A673 (cell line): ENCODE data around the gene GLRA3. TPM values are rescaled to one million over a fixed set of nuclear protein-coding genes. Genes with fewer than 3 reads are reported as not detected.

Source experiments
- BruUV-seq: library from RNA; stranded (reverse); fragments of 400-500 nt; replicated peaks from 2 replicates; lab custom pipeline; 2021; lab: Mats Ljungman, UMichigan
- CTCF ChIA-PET: fragments of 300-600 bp; sonication (Branson Sonifier 250); formaldehyde crosslinking; loops from one replicate; lab custom pipeline; 2022; ENCODE audit warnings: antibody characterized with exemption; lab: Charles Lee
- POLR2A ChIA-PET: fragments of 300-600 bp; sonication (Branson Sonifier 250); formaldehyde crosslinking; loops from one replicate; lab custom pipeline; 2022; ENCODE audit warnings: antibody characterized with exemption; ENCODE audit not compliant: low non-redundant PET; lab: Charles Lee
- DNase-seq: peaks from one replicate; pipeline ENCODE4 v3.0.0-alpha.2; 2015; ENCODE audit warnings: low spot score
- H3K27ac ChIP-seq: fragments of 200-600 bp; sonication (generic); 2 replicates; pipeline ENCODE4 v1.5.1; 2016; ENCODE audit warnings: mixed run types, low read depth, mild to moderate bottlenecking, mixed read lengths, antibody characterized with exemption, low read length; ENCODE audit not compliant: poor library complexity, severe bottlenecking
- H3K27me3 ChIP-seq: fragments of 200-600 bp; sonication (generic); replicated peaks from 2 replicates; pipeline ENCODE4 v1.6.1; 2017; ENCODE audit warnings: mixed run types, low read depth, mild to moderate bottlenecking, mixed read lengths, antibody characterized with exemption, low read length; ENCODE audit not compliant: insufficient read depth, poor library complexity
- H3K36me3 ChIP-seq: fragments of 200-600 bp; sonication (generic); 2 replicates; pipeline ENCODE4 v1.6.1; 2016; ENCODE audit warnings: mixed run types, mild to moderate bottlenecking, mixed read lengths, antibody characterized with exemption, low read length; ENCODE audit not compliant: insufficient read depth, poor library complexity, severe bottlenecking
- H3K4me1 ChIP-seq: fragments of 200-600 bp; sonication (generic); 2 replicates; pipeline ENCODE4 v1.6.1; 2017; ENCODE audit warnings: mixed run types, mild to moderate bottlenecking, mixed read lengths, antibody characterized with exemption, low read length; ENCODE audit not compliant: insufficient read depth, poor library complexity, severe bottlenecking
- H3K4me3 ChIP-seq: fragments of 200-600 bp; sonication (generic); 2 replicates; pipeline ENCODE4 v1.5.1; 2016; ENCODE audit warnings: low read depth, mixed run types, mild to moderate bottlenecking, mixed read lengths, low read length; ENCODE audit not compliant: poor library complexity, severe bottlenecking
- H3K9me3 ChIP-seq: fragments of 200-600 bp; sonication (generic); 2 replicates; pipeline ENCODE4 v1.6.1; 2016; ENCODE audit warnings: mixed run types, low read depth, mild to moderate bottlenecking, mixed read lengths, antibody characterized with exemption, low read length; ENCODE audit not compliant: poor library complexity, severe bottlenecking
- CTCF ChIP-seq: fragments of 300-800, 200-600 bp; sonication (generic); conservative IDR thresholded peaks from 2 replicates; pipeline ENCODE4 v1.5.1; 2017; ENCODE audit warnings: low read depth, mild to moderate bottlenecking, antibody characterized with exemption, low read length, moderate library complexity, mixed read lengths
- EZH2 ChIP-seq: fragments of 200-600 bp; sonication (generic); IDR thresholded peaks from 2 replicates; pipeline ENCODE4 v1.6.1; 2017; ENCODE audit warnings: borderline replicate concordance, low read depth, mild to moderate bottlenecking, mixed read lengths, antibody characterized with exemption, low read length; ENCODE audit not compliant: poor library complexity, severe bottlenecking
- intact Hi-C: fragments of 100-400 bp; cut with micrococcal nuclease; formaldehyde crosslinking; loops from one replicate; pipeline ENCODE4 v1.10.0; 2022; ENCODE audit not compliant: unreplicated experiment
- total RNA-seq: library from RNA; stranded (reverse); gene quantifications from 2 replicates; pipeline ENCODE4 v1.2.3, GENCODE V29; 2021

Gene GLRA3
- total RNA-seq, 1 experiment from 2014 or later, result 0.06 TPM

- H3K27ac ChIP-seq, result no peak overlapping the region
- TF ChIP-seq EZH2 (no peak), CTCF (no peak)
- intact Hi-C loops, result no loop called here
- ChIA-PET CTCF (no interaction called here), POLR2A (no interaction called here)
- H3K4me3 ChIP-seq, result no peak overlapping the region
- no peaks in the 10 kb centered on the region for H3K27me3 ChIP-seq
- H3K4me1 ChIP-seq, result no peaks in the 10 kb centered on the region
- H3K9me3 ChIP-seq, result no peaks in the 10 kb centered on the region
- DNase-seq, result no peak
- no TSS peak for BruUV-seq
- no peaks in the 10 kb centered on the region for H3K36me3 ChIP-seq
Measured at GRCh38 chr4:174640146-174640545, 188.9 kb downstream of the GLRA3 start.

GRCh38 chr4:174635732-174636131 lies 193.3 kb downstream of the GLRA3 start:
- no peak for DNase-seq
- ChIA-PET POLR2A (no interaction called here), CTCF (no interaction called here)
- H3K27me3 ChIP-seq, result no peaks in the 10 kb centered on the region
- no peaks in the 10 kb centered on the region for H3K9me3 ChIP-seq
- TF ChIP-seq CTCF (no peak), EZH2 (no peak)
- no TSS peak for BruUV-seq
- H3K4me1 ChIP-seq, result peaks cover 7% of the 10 kb centered on the region
- H3K27ac ChIP-seq, result no peak overlapping the region
- no peak overlapping the region for H3K4me3 ChIP-seq
- intact Hi-C loops, result loop anchor here (10.0 kb wide), 1 partner anchor 899 kb away; no protein-coding TSS in a partner anchor
- no peaks in the 10 kb centered on the region for H3K36me3 ChIP-seq

- intact Hi-C loops, result loop anchor here (5.0 to 10.0 kb wide), 2 partner anchors 84 to 901 kb away; no protein-coding TSS in a partner anchor
- no peaks in the 10 kb centered on the region for H3K27me3 ChIP-seq
- DNase-seq, result no peak
- peaks cover 7% of the 10 kb centered on the region for H3K4me1 ChIP-seq
- no peaks in the 10 kb centered on the region for H3K36me3 ChIP-seq
- no peak overlapping the region for H3K4me3 ChIP-seq
- ChIA-PET POLR2A (no interaction called here), CTCF (no interaction called here)
- H3K9me3 ChIP-seq, result no peaks in the 10 kb centered on the region
- H3K27ac ChIP-seq, result no peak overlapping the region
- TF ChIP-seq EZH2, result no peak
- TF ChIP-seq CTCF, result no peak
- BruUV-seq, result no TSS peak
Measured at GRCh38 chr4:174633399-174633798, 195.6 kb downstream of the GLRA3 start.
